MM.1S (cell line): ENCODE measurements around the gene KDM4B.

Experiments used
- DNase-seq: peaks from one replicate; pipeline ENCODE4 v3.0.0-alpha.2; 2015
- H2AFZ ChIP-seq: fragments of 300-600 bp; sonication (generic); 2 replicates; pipeline ENCODE4 v1.6.0; 2016; ENCODE audit warnings: antibody characterized with exemption, low read length
- H3F3A ChIP-seq: fragments of 300-600 bp; sonication (generic); 2 replicates; pipeline ENCODE4 v1.6.1; 2016; ENCODE audit warnings: mild to moderate bottlenecking, antibody characterized with exemption, low read length, moderate library complexity, mixed read lengths; ENCODE audit not compliant: insufficient read depth
- H3K27ac ChIP-seq: fragments of 300-600 bp; sonication (generic); 2 replicates; pipeline ENCODE4 v1.5.1; 2016; ENCODE audit warnings: mild to moderate bottlenecking, low read length
- H3K27me3 ChIP-seq: fragments of 300-600 bp; sonication (generic); replicated peaks from 2 replicates; pipeline ENCODE4 v1.6.0; 2016; ENCODE audit warnings: low read length; ENCODE audit not compliant: insufficient read depth
- H3K36me3 ChIP-seq: fragments of 300-600 bp; sonication (generic); replicated peaks from 2 replicates; pipeline ENCODE4 v1.6.1; 2016; ENCODE audit warnings: mild to moderate bottlenecking, low read length, mixed read lengths; ENCODE audit not compliant: insufficient read depth
- H3K4me1 ChIP-seq: fragments of 300-600 bp; sonication (generic); 2 replicates; pipeline ENCODE4 v1.6.1; 2016; ENCODE audit warnings: low read length, mixed read lengths
- H3K4me2 ChIP-seq: fragments of 300-600 bp; sonication (generic); 2 replicates; pipeline ENCODE4 v1.6.0; 2016; ENCODE audit warnings: low read depth, low read length
- H3K4me3 ChIP-seq: fragments of 300-600 bp; sonication (generic); 2 replicates; pipeline ENCODE4 v1.5.1; 2016; ENCODE audit warnings: low read length, mixed read lengths
- H3K79me2 ChIP-seq: fragments of 300-600 bp; sonication (generic); 2 replicates; pipeline ENCODE4 v1.6.1; 2016; ENCODE audit warnings: mixed run types, low read length, mixed read lengths
- H3K9ac ChIP-seq: fragments of 300-600 bp; sonication (generic); 2 replicates; pipeline ENCODE4 v1.6.1; 2016; ENCODE audit warnings: low read length, mixed read lengths
- H3K9me2 ChIP-seq: fragments of 300-600 bp; sonication (generic); replicated peaks from 2 replicates; pipeline ENCODE4 v1.6.1; 2016; ENCODE audit warnings: mild to moderate bottlenecking, low read length, mixed read lengths; ENCODE audit not compliant: insufficient read depth
- H3K9me3 ChIP-seq: fragments of 300-600 bp; sonication (generic); replicated peaks from 2 replicates; pipeline ENCODE4 v1.6.1; 2016; ENCODE audit warnings: mild to moderate bottlenecking, low read length, mixed read lengths; ENCODE audit not compliant: insufficient read depth
- H4K20me1 ChIP-seq: fragments of 300-600 bp; sonication (generic); 2 replicates; pipeline ENCODE4 v1.6.1; 2016; ENCODE audit warnings: mild to moderate bottlenecking, low read length, moderate library complexity, mixed read lengths; ENCODE audit not compliant: insufficient read depth
- EZH2 ChIP-seq: fragments of 300-600 bp; sonication (generic); optimal IDR thresholded peaks from 2 replicates; pipeline ENCODE3; 2017; ENCODE audit warnings: low read depth, mild to moderate bottlenecking, antibody characterized with exemption, low read length, mixed read lengths
- EZH2phosphoT487 ChIP-seq: fragments of 300-600 bp; sonication (generic); IDR thresholded peaks from 2 replicates; pipeline ENCODE4 v1.6.1; 2018; ENCODE audit warnings: antibody characterized with exemption, low read length
- TF ChIP-seq, protein P1 (sequence below): fragments of 300-600 bp; sonication (generic); IDR thresholded peaks from 2 replicates; pipeline ENCODE4 v1.5.1; 2016; ENCODE audit warnings: antibody characterized with exemption, low read length, mixed read lengths

The KDM4B gene

GRCh38 chr19:5125376-5125775 lies 156.5 kb downstream of the KDM4B start:
- no peak overlapping the region for H3K9ac ChIP-seq
- H2AFZ ChIP-seq: no peak overlapping the region
- no peaks in the 10 kb centered on the region for H3K9me2 ChIP-seq
- no peaks in the 10 kb centered on the region for H3K4me1 ChIP-seq
- H3K4me3 ChIP-seq: no peak overlapping the region
- no peaks in the 10 kb centered on the region for H3K9me3 ChIP-seq
- H3K4me2 ChIP-seq: no peak overlapping the region
- TF ChIP-seq, protein P1, sequence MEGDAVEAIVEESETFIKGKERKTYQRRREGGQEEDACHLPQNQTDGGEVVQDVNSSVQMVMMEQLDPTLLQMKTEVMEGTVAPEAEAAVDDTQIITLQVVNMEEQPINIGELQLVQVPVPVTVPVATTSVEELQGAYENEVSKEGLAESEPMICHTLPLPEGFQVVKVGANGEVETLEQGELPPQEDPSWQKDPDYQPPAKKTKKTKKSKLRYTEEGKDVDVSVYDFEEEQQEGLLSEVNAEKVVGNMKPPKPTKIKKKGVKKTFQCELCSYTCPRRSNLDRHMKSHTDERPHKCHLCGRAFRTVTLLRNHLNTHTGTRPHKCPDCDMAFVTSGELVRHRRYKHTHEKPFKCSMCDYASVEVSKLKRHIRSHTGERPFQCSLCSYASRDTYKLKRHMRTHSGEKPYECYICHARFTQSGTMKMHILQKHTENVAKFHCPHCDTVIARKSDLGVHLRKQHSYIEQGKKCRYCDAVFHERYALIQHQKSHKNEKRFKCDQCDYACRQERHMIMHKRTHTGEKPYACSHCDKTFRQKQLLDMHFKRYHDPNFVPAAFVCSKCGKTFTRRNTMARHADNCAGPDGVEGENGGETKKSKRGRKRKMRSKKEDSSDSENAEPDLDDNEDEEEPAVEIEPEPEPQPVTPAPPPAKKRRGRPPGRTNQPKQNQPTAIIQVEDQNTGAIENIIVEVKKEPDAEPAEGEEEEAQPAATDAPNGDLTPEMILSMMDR: no peak
- no peak for TF ChIP-seq EZH2phosphoT487
- no peak for TF ChIP-seq EZH2
- no peak for DNase-seq
- no peaks in the 10 kb centered on the region for H3K27me3 ChIP-seq
- H4K20me1 ChIP-seq: no peaks in the 10 kb centered on the region
- H3K27ac ChIP-seq: no peak overlapping the region
- no peaks in the 10 kb centered on the region for H3F3A ChIP-seq
- H3K79me2 ChIP-seq: no peaks in the 10 kb centered on the region
- H3K36me3 ChIP-seq: no peaks in the 10 kb centered on the region

DNA sequence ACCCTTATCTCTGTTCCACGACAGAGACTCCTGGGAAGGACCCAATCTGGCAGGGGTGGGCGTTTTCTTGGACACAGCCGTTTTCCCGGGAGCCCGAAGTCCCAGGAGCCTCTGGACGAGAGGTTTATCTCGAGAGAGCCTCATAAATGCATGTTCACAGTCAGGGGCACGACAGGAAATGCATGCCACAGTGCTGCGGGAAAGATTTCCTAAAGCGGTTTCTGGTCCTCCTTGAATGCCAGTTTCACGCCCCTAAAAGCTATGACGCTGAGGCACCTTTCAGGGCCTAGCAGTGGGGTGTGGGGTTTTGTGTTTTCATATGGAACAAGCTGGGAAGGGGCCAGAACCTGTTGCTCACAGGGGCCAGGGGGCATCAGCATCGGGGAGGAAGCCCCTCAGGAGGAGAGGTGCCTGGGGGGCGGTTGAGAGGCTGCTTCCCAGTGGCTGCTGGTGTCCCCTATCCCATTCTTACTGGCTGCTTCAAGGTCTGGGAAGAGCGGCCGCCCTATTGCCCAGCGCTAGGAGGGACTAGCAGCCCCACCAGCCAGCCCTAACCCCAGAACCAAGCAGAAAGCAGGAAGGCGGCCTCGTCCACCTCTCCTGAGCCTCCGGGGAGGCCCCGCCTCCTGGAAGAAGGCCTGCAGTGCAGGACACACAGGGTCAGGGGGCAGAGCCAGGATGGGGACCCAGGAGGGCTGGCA lies 157.0 kb downstream of the KDM4B start:
- Histone ChIP-seq H3K9me3 (no peaks in the 10 kb centered on the region), H3K9ac (no peak overlapping the region), H3K36me3 (no peaks in the 10 kb centered on the region), H3F3A (no peaks in the 10 kb centered on the region), H4K20me1 (no peaks in the 10 kb centered on the region), H3K4me1 (no peaks in the 10 kb centered on the region), H3K4me3 (no peak overlapping the region), H3K9me2 (no peaks in the 10 kb centered on the region), H3K4me2 (no peak overlapping the region), H2AFZ (no peak overlapping the region), H3K27me3 (no peaks in the 10 kb centered on the region), H3K27ac (no peak overlapping the region), H3K79me2 (no peaks in the 10 kb centered on the region)
- DNase-seq: no peak
- TF ChIP-seq, protein P1: no peak
- no peak for TF ChIP-seq EZH2phosphoT487
- no peak for TF ChIP-seq EZH2

DNA sequence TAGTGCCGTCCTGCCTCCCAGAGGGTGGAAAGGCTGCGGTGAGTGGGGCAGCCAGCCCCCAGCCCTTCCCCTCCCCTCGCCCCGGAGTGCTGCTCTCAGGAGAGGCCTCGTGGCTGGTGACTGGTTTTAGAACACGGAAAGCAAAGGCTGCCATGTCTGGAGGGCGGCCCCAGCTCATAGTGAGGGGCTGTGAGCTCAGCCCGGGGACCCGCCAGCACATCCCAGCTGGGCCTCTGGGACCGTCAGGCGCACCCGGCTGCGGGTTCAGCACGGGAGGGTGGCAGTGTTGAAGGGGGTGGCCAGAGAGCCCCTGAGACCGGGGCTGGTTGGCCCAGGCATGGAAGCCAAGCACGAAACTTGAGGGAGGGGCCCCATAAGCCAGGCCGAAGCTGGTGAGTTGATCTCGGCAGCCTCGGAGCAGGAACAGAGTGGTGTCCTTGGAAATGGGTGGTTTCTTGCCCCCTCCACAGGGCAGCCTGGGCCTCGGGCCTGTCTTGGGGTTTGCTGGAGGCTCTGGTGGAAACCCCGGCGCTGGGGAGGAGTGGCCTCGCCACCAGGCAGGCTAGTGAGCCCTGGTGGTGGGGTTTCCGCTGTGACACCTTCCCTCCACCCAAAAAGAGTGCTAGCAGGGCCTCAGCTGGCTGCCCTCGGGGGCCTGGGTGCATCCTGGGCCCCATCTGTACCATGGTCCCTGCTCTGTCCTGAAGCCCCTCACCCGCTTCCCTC lies 157.7 kb downstream of the KDM4B start:
- Histone ChIP-seq H3F3A (no peaks in the 10 kb centered on the region), H3K36me3 (no peaks in the 10 kb centered on the region), H3K27me3 (no peaks in the 10 kb centered on the region), H3K27ac (no peak overlapping the region), H3K79me2 (no peaks in the 10 kb centered on the region), H3K4me1 (no peaks in the 10 kb centered on the region), H3K9me3 (no peaks in the 10 kb centered on the region), H4K20me1 (no peaks in the 10 kb centered on the region), H3K4me2 (no peak overlapping the region), H2AFZ (no peak overlapping the region), H3K9me2 (no peaks in the 10 kb centered on the region), H3K9ac (no peak overlapping the region), H3K4me3 (no peak overlapping the region)
- no peak for DNase-seq
- TF ChIP-seq EZH2: no peak
- TF ChIP-seq EZH2phosphoT487: no peak
- TF ChIP-seq, protein P1: no peak
